ENCODE results near the gene FAM228B.

The FAM228B gene

GRCh38 chr2:24200799-24201198, 77.5 kb downstream of the FAM228B start:
- H3K9me3 ChIP-seq (ENCODE audit: insufficient read depth, low read depth, low read length), result no peaks in the 10 kb centered on the region
- H2AFZ ChIP-seq (ENCODE audit: low read length), result no peak overlapping the region
- no peaks in the 10 kb centered on the region for H3K27me3 ChIP-seq (ENCODE audit: insufficient read depth, low read length, poor library complexity, severe bottlenecking)
- H3K79me2 ChIP-seq (ENCODE audit: insufficient read depth, low read length), result no peaks in the 10 kb centered on the region
- TF ChIP-seq EZH2phosphoT487 (IDR thresholded peaks at IDR 0.05; ENCODE audit: borderline replicate concordance) (no peak), CTCF (conservative IDR thresholded peaks at IDR 0.05; ENCODE audit: low read length) (no peak)
- H4K20me1 ChIP-seq (ENCODE audit: insufficient read depth, low read length, poor library complexity, severe bottlenecking), result no peaks in the 10 kb centered on the region
- H3F3A ChIP-seq (ENCODE audit: low read depth), result no peaks in the 10 kb centered on the region
- H3K4me3 ChIP-seq (ENCODE audit: low read length, poor library complexity, severe bottlenecking), result no peak overlapping the region
- no peaks in the 10 kb centered on the region for H3K9me2 ChIP-seq (replicated peaks; ENCODE audit: low read depth, low read length)
- H3K9ac ChIP-seq (ENCODE audit: low read depth, low read length, poor library complexity, severe bottlenecking), result no peak overlapping the region
- H3K4me1 ChIP-seq (ENCODE audit: insufficient read depth, low read length, poor library complexity, severe bottlenecking), result no peaks in the 10 kb centered on the region
- peaks cover 11% of the 10 kb centered on the region; the same call in 1 of the 2 replicates for H3K36me3 ChIP-seq (ENCODE audit: insufficient read depth, low read length)
- no peak overlapping the region for H3K4me2 ChIP-seq (ENCODE audit: low read depth, low read length, poor library complexity, severe bottlenecking)

GRCh38 chr2:24203029-24203786, 79.9 kb downstream of the FAM228B start:
- Histone ChIP-seq H3K4me3 (ENCODE audit: low read length, poor library complexity, severe bottlenecking) (no peak overlapping the region), H3K9ac (ENCODE audit: low read depth, low read length, poor library complexity, severe bottlenecking) (no peak overlapping the region), H2AFZ (ENCODE audit: low read length) (no peak overlapping the region), H3K27me3 (ENCODE audit: insufficient read depth, low read length, poor library complexity, severe bottlenecking) (no peaks in the 10 kb centered on the region), H3K9me3 (ENCODE audit: insufficient read depth, low read depth, low read length) (no peaks in the 10 kb centered on the region), H3K4me2 (ENCODE audit: low read depth, low read length, poor library complexity, severe bottlenecking) (no peak overlapping the region), H3K79me2 (ENCODE audit: insufficient read depth, low read length) (no peaks in the 10 kb centered on the region), H3K9me2 (replicated peaks; ENCODE audit: low read depth, low read length) (no peaks in the 10 kb centered on the region), H3F3A (ENCODE audit: low read depth) (no peaks in the 10 kb centered on the region), H3K36me3 (ENCODE audit: insufficient read depth, low read length) (peaks cover 11% of the 10 kb centered on the region; the same call in 1 of the 2 replicates), H3K4me1 (ENCODE audit: insufficient read depth, low read length, poor library complexity, severe bottlenecking) (no peaks in the 10 kb centered on the region), H4K20me1 (ENCODE audit: insufficient read depth, low read length, poor library complexity, severe bottlenecking) (no peaks in the 10 kb centered on the region)
- TF ChIP-seq EZH2phosphoT487 (IDR thresholded peaks at IDR 0.05; ENCODE audit: borderline replicate concordance), result no peak
- TF ChIP-seq CTCF (conservative IDR thresholded peaks at IDR 0.05; ENCODE audit: low read length), result no peak

- Histone ChIP-seq H3K4me2 (ENCODE audit: low read depth, low read length, poor library complexity, severe bottlenecking) (no peak overlapping the region), H3K9ac (ENCODE audit: low read depth, low read length, poor library complexity, severe bottlenecking) (no peak overlapping the region), H3K36me3 (ENCODE audit: insufficient read depth, low read length) (peaks cover 15% of the 10 kb centered on the region; the same call in 1 of the 2 replicates), H3K4me1 (ENCODE audit: insufficient read depth, low read length, poor library complexity, severe bottlenecking) (no peaks in the 10 kb centered on the region), H3K9me3 (ENCODE audit: insufficient read depth, low read depth, low read length) (no peaks in the 10 kb centered on the region), H2AFZ (ENCODE audit: low read length) (no peak overlapping the region), H3K27me3 (ENCODE audit: insufficient read depth, low read length, poor library complexity, severe bottlenecking) (no peaks in the 10 kb centered on the region), H3K79me2 (ENCODE audit: insufficient read depth, low read length) (no peaks in the 10 kb centered on the region), H4K20me1 (ENCODE audit: insufficient read depth, low read length, poor library complexity, severe bottlenecking) (no peaks in the 10 kb centered on the region), H3F3A (ENCODE audit: low read depth) (no peaks in the 10 kb centered on the region), H3K4me3 (ENCODE audit: low read length, poor library complexity, severe bottlenecking) (no peak overlapping the region), H3K9me2 (replicated peaks; ENCODE audit: low read depth, low read length) (no peaks in the 10 kb centered on the region)
- TF ChIP-seq EZH2phosphoT487 (IDR thresholded peaks at IDR 0.05; ENCODE audit: borderline replicate concordance) (no peak), CTCF (conservative IDR thresholded peaks at IDR 0.05; ENCODE audit: low read length) (no peak)
Observed at GRCh38 chr2:24203787-24204150, 80.5 kb downstream of the FAM228B start.

All from Loucy (cell line).